Breast epithelium (tissue), 3 donors: ENCODE results near the gene SLC30A1.

Experiments used
- CTCF ChIP-seq, 3 donors: fragments of 450-650 bp; IDR thresholded peaks; one replicate each; pipeline ENCODE4 v1.5.1; 2016 to 2017; ENCODE audit warnings: antibody characterized with exemption in 3 of 3, mild to moderate bottlenecking in 3 of 3, moderate library complexity in 3 of 3
- POLR2A ChIP-seq: fragments of 450-650 bp; IDR thresholded peaks from one replicate; pipeline ENCODE4 v1.6.1; 2016; ENCODE audit warnings: antibody characterized with exemption, mild to moderate bottlenecking, moderate library complexity

- TF ChIP-seq POLR2A = peak; percentile 58
- TF ChIP-seq CTCF (IDR thresholded peaks at IDR 0.05) = no peak
Observed at GRCh38 chr1:211578640-211579439, at the start of gene SLC30A1.
